Prostate gland (tissue), 2 donors: ENCODE data around the gene GRM8. TPM values are rescaled to one million over a fixed set of nuclear protein-coding genes. Genes with fewer than 3 reads are reported as not detected.

Experiments
- DNase-seq: peaks from one replicate; pipeline ENCODE4 v3.0.0-alpha.2; 2019; ENCODE audit warnings: low spot score
- H3K27ac ChIP-seq, 2 donors: fragments of 200-600 bp; sonication (generic); 2 replicates each; pipeline ENCODE4 v1.5.1; 2017 to 2019
- H3K27me3 ChIP-seq: fragments of 200-600 bp; sonication (generic); replicated peaks from 2 replicates; pipeline ENCODE4 v1.5.1; 2019; ENCODE audit not compliant: insufficient read depth
- H3K36me3 ChIP-seq, 2 donors: fragments of 200-600 bp; sonication (generic); 1 replicate in 1 of 2; 2 replicates in 1 of 2; pipeline versions ENCODE4 v1.5.1 to v1.8.1; 2017 to 2019
- H3K4me1 ChIP-seq: fragments of 200-600 bp; sonication (generic); replicated peaks from 2 replicates; pipeline ENCODE4 v1.5.1; 2019
- H3K4me3 ChIP-seq, 2 donors: fragments of 200-600 bp; sonication (generic); 2 replicates each; pipeline ENCODE4 v1.5.1; 2017 to 2019
- H3K9me3 ChIP-seq: fragments of 200-600 bp; sonication (generic); 2 replicates; pipeline ENCODE4 v1.5.1; 2017
- CTCF ChIP-seq, 4 experiments: fragments of 200-600 bp in 2 of 4; fragments of 450-650 bp in 2 of 4; sonication (generic) in 2 of 4; IDR thresholded peaks; 1 replicate in 3 of 4; 2 replicates in 1 of 4; pipeline ENCODE4 v1.5.1; 2016 to 2019; ENCODE audit warnings: antibody characterized with exemption in 4 of 4, mild to moderate bottlenecking in 2 of 4, moderate library complexity in 2 of 4
- POLR2A ChIP-seq: fragments of 450-650 bp; IDR thresholded peaks from one replicate; pipeline ENCODE4 v1.6.1; 2016; ENCODE audit warnings: antibody characterized with exemption, mild to moderate bottlenecking
- POLR2AphosphoS5 ChIP-seq: sonication (generic); formaldehyde crosslinking; IDR thresholded peaks from one replicate; pipeline ENCODE4 v1.6.1; 2017; ENCODE audit warnings: antibody characterized with exemption
- WGBS: methylation state at CpG from one replicate; pipeline ENCODE4 v1.1.5; 2018; 5-methylcytosine and 5-hydroxymethylcytosine counted together
- intact Hi-C: fragments of 100-400 bp; cut with DNase I; formaldehyde crosslinking; loops from one replicate; pipeline ENCODE4 v1.14.2; 2022
- total RNA-seq, 2 donors: library from RNA; depleted of rRNA; stranded (reverse); fragments of >200 nt; gene quantifications; one replicate each; pipeline ENCODE4 v1.1.0, GENCODE V29; 2016

GRM8 gene
- total RNA-seq, 2 donors from 2014 or later, result 1.3 to 3.7 TPM

GRCh38 chr7:126453104-126453503 is 799.6 kb downstream of the GRM8 start:
- no peaks in the 10 kb centered on the region for H3K27me3 ChIP-seq
- H3K4me3 ChIP-seq, result no peak overlapping the region
- H3K36me3 ChIP-seq, result no peaks in the 10 kb centered on the region
- 79% methylated on average over 3 of the region's 3 CpGs for WGBS
- no peaks in the 10 kb centered on the region for H3K4me1 ChIP-seq
- no peak overlapping the region for H3K27ac ChIP-seq
- no peak for DNase-seq
- no peaks in the 10 kb centered on the region for H3K9me3 ChIP-seq
- TF ChIP-seq POLR2A (no peak), POLR2AphosphoS5 (no peak), CTCF (IDR thresholded peaks at IDR 0.05) (no peak)
- intact Hi-C loops, result no loop called here

DNA sequence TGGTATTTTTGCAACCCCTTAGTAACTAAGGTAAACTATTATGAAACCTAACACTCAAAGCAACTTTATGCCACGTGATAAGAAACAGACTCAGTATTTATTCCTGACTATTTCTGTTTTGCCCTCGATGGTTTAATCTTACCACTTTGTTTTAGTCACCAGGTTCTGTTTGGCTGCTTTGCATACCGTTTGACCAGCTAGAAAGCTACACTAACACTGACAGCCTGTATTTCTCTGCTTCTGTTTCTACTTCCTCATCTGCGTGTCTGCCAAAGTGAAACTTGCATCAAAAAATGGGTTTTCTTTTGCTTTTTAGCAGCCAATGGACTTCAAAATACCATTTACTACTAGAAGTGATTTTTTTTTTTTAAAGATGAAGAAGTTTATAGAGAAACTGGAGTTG is 802.5 kb downstream of the GRM8 start:
- Histone ChIP-seq H3K27ac (no peak overlapping the region), H3K27me3 (no peaks in the 10 kb centered on the region), H3K4me3 (no peak overlapping the region), H3K36me3 (no peaks in the 10 kb centered on the region), H3K4me1 (no peaks in the 10 kb centered on the region), H3K9me3 (no peaks in the 10 kb centered on the region)
- TF ChIP-seq CTCF (IDR thresholded peaks at IDR 0.05), result no peak
- no peak for TF ChIP-seq POLR2A
- no peak for TF ChIP-seq POLR2AphosphoS5
- intact Hi-C loops, result no loop called here
- no peak for DNase-seq
- 38% methylated on average over 4 of the region's 4 CpGs for WGBS

- 62% methylated on average over 3 of the region's 3 CpGs for WGBS
- no peaks in the 10 kb centered on the region for H3K9me3 ChIP-seq
- H3K4me3 ChIP-seq, result no peak overlapping the region
- H3K36me3 ChIP-seq, result no peaks in the 10 kb centered on the region
- H3K27ac ChIP-seq, result no peak overlapping the region
- TF ChIP-seq POLR2AphosphoS5 (no peak), CTCF (IDR thresholded peaks at IDR 0.05) (no peak)
- DNase-seq, result no peak
- H3K27me3 ChIP-seq, result no peaks in the 10 kb centered on the region
- intact Hi-C loops, result no loop called here
- H3K4me1 ChIP-seq, result no peaks in the 10 kb centered on the region
Measured at GRCh38 chr7:126449611-126450268, 803.0 kb downstream of the GRM8 start.

DNA sequence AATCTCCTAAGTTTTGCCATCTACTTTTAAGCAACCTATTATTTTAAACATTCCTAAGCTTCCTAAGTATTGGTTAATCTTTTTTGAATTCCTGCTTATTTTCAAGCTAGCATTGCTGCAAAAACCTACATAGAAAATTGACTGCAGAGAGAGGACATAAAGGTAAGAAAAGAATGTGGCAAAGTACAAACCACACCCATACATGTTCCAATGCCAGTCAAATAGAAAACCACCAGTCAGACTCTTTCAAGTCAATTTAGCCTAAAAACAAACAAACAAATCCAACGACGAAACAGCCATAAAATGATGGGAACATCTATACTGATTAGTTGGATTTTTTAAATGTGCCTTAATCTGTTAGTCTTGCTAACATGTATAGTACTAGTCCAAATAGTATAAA is 804.8 kb downstream of the GRM8 start:
- Histone ChIP-seq H3K4me1 (no peaks in the 10 kb centered on the region), H3K36me3 (no peaks in the 10 kb centered on the region), H3K9me3 (no peaks in the 10 kb centered on the region), H3K4me3 (no peak overlapping the region), H3K27ac (no peak overlapping the region), H3K27me3 (no peaks in the 10 kb centered on the region)
- WGBS, result 9% methylated on average over 2 of the region's 2 CpGs
- TF ChIP-seq POLR2AphosphoS5 (no peak), POLR2A (no peak), CTCF (IDR thresholded peaks at IDR 0.05) (no peak)
- intact Hi-C loops, result no loop called here
- no peak for DNase-seq

GRCh38 chr7:126445991-126446390 is 806.8 kb downstream of the GRM8 start:
- Histone ChIP-seq H3K4me3 (no peak overlapping the region), H3K4me1 (no peaks in the 10 kb centered on the region), H3K27me3 (no peaks in the 10 kb centered on the region), H3K27ac (no peak overlapping the region), H3K9me3 (no peaks in the 10 kb centered on the region), H3K36me3 (no peaks in the 10 kb centered on the region)
- no peak for DNase-seq
- intact Hi-C loops, result no loop called here
- WGBS, result 91% methylated on average over 6 of the region's 6 CpGs
- TF ChIP-seq POLR2A (no peak), CTCF (IDR thresholded peaks at IDR 0.05) (no peak), POLR2AphosphoS5 (no peak)
